Measurements from ENCODE around the gene FOXA3. TPM values are rescaled to one million over a fixed set of nuclear protein-coding genes. Genes with fewer than 3 reads are reported as not detected.

The FOXA3 gene
- total and polyA plus RNA-seq, 2 of the 4 experiments (the other 2 are of a cell fraction): not detected

- TF ChIP-seq RAD21 (IDR thresholded peaks at IDR 0.05; ENCODE audit: low read length) (peak; percentile 81), MAZ (IDR thresholded peaks at IDR 0.05; ENCODE audit: borderline replicate concordance, low read depth, low read length) (peak; percentile 29; the same call in 1 of the 2 replicates)
These were observed 18.8 kb downstream of the FOXA3 start (continued) for GRCh38 chr19:45882652-45883585.

DNA sequence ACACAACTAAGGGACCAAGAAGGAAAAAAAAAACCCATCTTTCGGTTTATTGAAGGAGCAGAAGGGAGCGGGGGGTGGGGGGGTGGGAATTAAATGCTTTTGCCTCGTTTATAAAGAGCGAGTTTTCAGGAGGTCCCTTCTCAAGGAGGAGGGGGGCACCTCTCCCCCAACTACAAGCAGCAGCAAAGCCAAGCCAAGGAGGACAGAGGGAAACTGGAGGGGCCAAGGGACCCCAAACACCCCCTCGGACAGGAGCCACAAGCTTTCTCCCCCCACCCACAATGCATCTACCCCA, 19.4 kb downstream of the FOXA3 start:
- Histone ChIP-seq H4K8ac (ENCODE audit: low read depth in 2 of 2, low read length in 2 of 2) (no peak overlapping the region), H3K9me3 (ENCODE audit: control insufficient read depth, insufficient read depth, low read length) (no peaks in the 10 kb centered on the region), H2BK120ac (ENCODE audit: low read depth, low read length) (no peak overlapping the region), H2BK15ac (ENCODE audit: low read depth, low read length) (no peak overlapping the region), H4K20me1 (ENCODE audit: insufficient read depth, low read length) (peaks cover 15% of the 10 kb centered on the region), H3K14ac (replicated peaks; ENCODE audit: low read depth, low read length) (no peak overlapping the region), H2AK9ac (replicated peaks; ENCODE audit: low read depth, low read length, poor library complexity) (peak overlapping the region; percentile 46), H3K36me3 (ENCODE audit: control insufficient read depth, insufficient read depth, low read length) (peaks cover 7% of the 10 kb centered on the region; the same call in 1 of the 2 replicates), H3K27me3 (ENCODE audit: control insufficient read depth, insufficient read depth, low read length) (no peaks in the 10 kb centered on the region), H2AFZ (replicated peaks; ENCODE audit: low read length, poor library complexity) (peak overlapping the region; percentile 66), H2AK5ac (ENCODE audit: low read depth, low read length) (no peak overlapping the region), H3K9ac (ENCODE audit: low read depth, low read length) (0 out of 2 replicates have a peak overlapping the region, but pooled peaks have one; percentile 29), H3K4ac (ENCODE audit: low read depth, low read length) (no peak overlapping the region), H3K4me3 (ENCODE audit: insufficient read depth, low read depth, low read length) (no peak overlapping the region), H3K27ac (ENCODE audit: insufficient read depth, low read length) (no peak overlapping the region), H2BK5ac (ENCODE audit: low read depth, low read length, poor library complexity, severe bottlenecking) (no peak overlapping the region), H3K4me1 (ENCODE audit: control insufficient read depth, insufficient read depth, low read length) (peaks cover 10% of the 10 kb centered on the region), H3K18ac (ENCODE audit: low read depth, low read length) (no peak overlapping the region), H4K5ac (ENCODE audit: low read depth, low read length) (no peak overlapping the region), H3K79me1 (ENCODE audit: low read depth in 1 of 2, low read length in 2 of 2) (peaks cover 8 to 30% of the 10 kb centered on the region in 2 experiments), H3K9me1 (ENCODE audit: insufficient read depth, low read length) (peaks cover 6% of the 10 kb centered on the region; the same call in 1 of the 2 replicates), H4K91ac (ENCODE audit: insufficient read depth, low read depth, low read length) (no peak overlapping the region), H2BK20ac (ENCODE audit: low read depth, low read length) (no peak overlapping the region), H3K23ac (ENCODE audit: low read depth, low read length) (no peak overlapping the region), H3K4me2 (ENCODE audit: low read depth, low read length) (no peak overlapping the region), H3K56ac (ENCODE audit: extremely low read depth, insufficient read depth, low read length) (no peak overlapping the region)
- in situ Hi-C loops (cut with MboI; ENCODE audit: low sequenced_read_pairs): no loop called here
- POLR2A ChIA-PET (ENCODE audit: unreplicated experiment): no interaction called here
- BruUV-seq (replicated peaks): no TSS peak
- CTCF ChIA-PET: no interaction called here
- no CpG with 5 or more reads among the region's 5 CpGs for WGBS, 2 experiments (ENCODE audit: extremely low coverage in 2 of 2, insufficient read length in 1 of 2)
- DNase-seq (no peak), ATAC-seq (ENCODE audit: low read depth) (no peak)
- dilution Hi-C loops (cut with HindIII; ENCODE audit: low sequenced_read_pairs, unreplicated experiment): no loop called here
- TF ChIP-seq RCOR1 (IDR thresholded peaks at IDR 0.05; ENCODE audit: insufficient replicate concordance, low read length) (no peak), RFX5 (IDR thresholded peaks at IDR 0.05; ENCODE audit: low read depth, low read length) (no peak), CEBPB (IDR thresholded peaks at IDR 0.05; ENCODE audit: low read depth, low read length) (no peak), POLR2A (IDR thresholded peaks at IDR 0.05; ENCODE audit: low read depth, low read length) (no peak), CHD1 (IDR thresholded peaks at IDR 0.05; ENCODE audit: low read depth, low read length) (no peak)
- TF ChIP-seq, protein P1, sequence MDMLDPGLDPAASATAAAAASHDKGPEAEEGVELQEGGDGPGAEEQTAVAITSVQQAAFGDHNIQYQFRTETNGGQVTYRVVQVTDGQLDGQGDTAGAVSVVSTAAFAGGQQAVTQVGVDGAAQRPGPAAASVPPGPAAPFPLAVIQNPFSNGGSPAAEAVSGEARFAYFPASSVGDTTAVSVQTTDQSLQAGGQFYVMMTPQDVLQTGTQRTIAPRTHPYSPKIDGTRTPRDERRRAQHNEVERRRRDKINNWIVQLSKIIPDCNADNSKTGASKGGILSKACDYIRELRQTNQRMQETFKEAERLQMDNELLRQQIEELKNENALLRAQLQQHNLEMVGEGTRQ (IDR thresholded peaks at IDR 0.05; ENCODE audit: low read depth, low read length): no peak
- intact Hi-C loops (cut with micrococcal nuclease): no loop called here

Measured in IMR-90 (cell line).